Suppressor macrophage treated with lipopolysaccharide for 1 hour (primary cell): ENCODE data around the gene RELN.
"Not testable (repeated sequence)": the region's sequence is repeated elsewhere in the genome, so short reads cannot be mapped to it uniquely, and the experiment has no call there.

Experiments
- DNase-seq, 3 donors: peaks; one replicate each; pipeline ENCODE4 v3.0.0-alpha.2; 2020 to 2022

The RELN gene

GRCh38 chr7:103541026-103541425 is 448.4 kb downstream of the RELN start:
- no peak for DNase-seq

GRCh38 chr7:103540338-103540737 is 449.1 kb downstream of the RELN start:
- no peak for DNase-seq

- no peak for DNase-seq
Measured at GRCh38 chr7:103539875-103540274, 449.6 kb downstream of the RELN start.

- no peak for DNase-seq
Measured at GRCh38 chr7:103538964-103539709, 450.3 kb downstream of the RELN start.

GRCh38 chr7:103533761-103534160 is 455.7 kb downstream of the RELN start:
- no peak for DNase-seq

- DNase-seq: no peak
Measured at GRCh38 chr7:103532955-103533354, 456.5 kb downstream of the RELN start.

- no peak for DNase-seq
Measured at GRCh38 chr7:103528152-103528551, 461.3 kb downstream of the RELN start.

- DNase-seq: no peak
Measured at GRCh38 chr7:103525937-103526336, 463.5 kb downstream of the RELN start.

GRCh38 chr7:103524042-103524907 is 465.2 kb downstream of the RELN start:
- DNase-seq: peak in 1 of 3 donors; percentile 2

GRCh38 chr7:103521937-103522336 is 467.5 kb downstream of the RELN start:
- no peak for DNase-seq

- no peak for DNase-seq
Measured at GRCh38 chr7:103504505-103505135, 484.8 kb downstream of the RELN start.

GRCh38 chr7:103501206-103501605 is 488.3 kb downstream of the RELN start:
- no peak for DNase-seq

- peak in 1 of 3 donors; percentile 1 for DNase-seq
Measured at GRCh38 chr7:103499976-103500375, 489.5 kb downstream of the RELN start.

GRCh38 chr7:103487419-103487818 is 502.0 kb downstream of the RELN start:
- no peak for DNase-seq

- DNase-seq: not testable (repeated sequence)
Measured at GRCh38 chr7:103486873-103487272, 502.6 kb downstream of the RELN start.

GRCh38 chr7:103480771-103481170 is 508.7 kb downstream of the RELN start:
- DNase-seq: no peak

GRCh38 chr7:103474956-103475355 is 514.5 kb downstream of the RELN start:
- DNase-seq: no peak

GRCh38 chr7:103469095-103469948 is 520.1 kb downstream of the RELN start:
- no peak for DNase-seq

- no peak for DNase-seq
Measured at GRCh38 chr7:103466814-103467213, 522.6 kb downstream of the RELN start.

- no peak for DNase-seq
Measured at GRCh38 chr7:103462358-103462757, 527.1 kb downstream of the RELN start.

GRCh38 chr7:103447073-103447960 is 542.1 kb downstream of the RELN start:
- peak; percentile 47 to 62 (median 50) for DNase-seq
